ENCODE data around the gene CDC34. TPM values are rescaled to one million over a fixed set of nuclear protein-coding genes. Genes with fewer than 3 reads are reported as not detected.

CDC34 gene
- total RNA-seq, 1 experiment from 2014 or later: 113 TPM

DNA sequence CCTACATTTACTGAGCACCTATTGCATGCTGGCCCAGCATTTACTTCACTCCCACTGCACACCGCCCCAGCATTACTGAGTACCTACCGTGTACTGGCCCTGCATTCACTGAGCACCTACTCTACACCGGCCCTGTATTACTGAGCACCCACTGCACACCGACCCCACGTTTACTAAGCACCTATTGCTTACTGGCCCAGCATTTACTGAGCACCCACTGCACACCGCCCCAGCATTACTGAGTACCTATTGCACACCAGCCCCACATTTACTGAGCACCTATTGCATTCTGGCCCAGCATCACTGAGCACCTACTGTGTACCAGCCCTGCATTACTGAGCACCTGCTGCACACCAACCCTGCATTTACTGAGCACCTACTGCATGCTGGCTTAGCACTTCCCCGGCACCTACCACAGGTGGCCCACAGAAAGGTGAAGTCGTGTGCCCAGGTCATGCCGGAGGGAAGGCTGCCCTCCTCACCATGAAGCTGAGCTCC, 17.3 kb upstream of the CDC34 start:
- Histone ChIP-seq H3K4me3 (ENCODE audit: low read depth, low read length, poor library complexity, severe bottlenecking) (no peak overlapping the region), H3K27me3 (replicated peaks; ENCODE audit: insufficient read depth, low read depth, low read length, poor library complexity) (no peaks in the 10 kb centered on the region), H3K36me3 (ENCODE audit: insufficient read depth, low read length, poor library complexity, severe bottlenecking) (peaks cover 7% of the 10 kb centered on the region), H3K4me1 (ENCODE audit: insufficient read depth, low read length, poor library complexity, severe bottlenecking) (peaks cover 14% of the 10 kb centered on the region), H3K27ac (ENCODE audit: low read depth, low read length, poor library complexity, severe bottlenecking) (no peak overlapping the region), H3K9me3 (ENCODE audit: low read depth, low read length, poor library complexity, severe bottlenecking) (no peaks in the 10 kb centered on the region)
- no peak for DNase-seq (ENCODE audit: low spot score)
- TF ChIP-seq CTCF (conservative IDR thresholded peaks at IDR 0.05; ENCODE audit: low read depth, low read length): no peak
- TF ChIP-seq EZH2 (IDR thresholded peaks at IDR 0.05; ENCODE audit: borderline replicate concordance, low read depth, low read length, poor library complexity, severe bottlenecking): no peak
- no TSS peak for BruUV-seq (replicated peaks)
- ChIA-PET POLR2A (ENCODE audit: low non-redundant PET) (no interaction called here), CTCF (no interaction called here)
- intact Hi-C loops (cut with micrococcal nuclease; ENCODE audit: unreplicated experiment): no loop called here

DNA sequence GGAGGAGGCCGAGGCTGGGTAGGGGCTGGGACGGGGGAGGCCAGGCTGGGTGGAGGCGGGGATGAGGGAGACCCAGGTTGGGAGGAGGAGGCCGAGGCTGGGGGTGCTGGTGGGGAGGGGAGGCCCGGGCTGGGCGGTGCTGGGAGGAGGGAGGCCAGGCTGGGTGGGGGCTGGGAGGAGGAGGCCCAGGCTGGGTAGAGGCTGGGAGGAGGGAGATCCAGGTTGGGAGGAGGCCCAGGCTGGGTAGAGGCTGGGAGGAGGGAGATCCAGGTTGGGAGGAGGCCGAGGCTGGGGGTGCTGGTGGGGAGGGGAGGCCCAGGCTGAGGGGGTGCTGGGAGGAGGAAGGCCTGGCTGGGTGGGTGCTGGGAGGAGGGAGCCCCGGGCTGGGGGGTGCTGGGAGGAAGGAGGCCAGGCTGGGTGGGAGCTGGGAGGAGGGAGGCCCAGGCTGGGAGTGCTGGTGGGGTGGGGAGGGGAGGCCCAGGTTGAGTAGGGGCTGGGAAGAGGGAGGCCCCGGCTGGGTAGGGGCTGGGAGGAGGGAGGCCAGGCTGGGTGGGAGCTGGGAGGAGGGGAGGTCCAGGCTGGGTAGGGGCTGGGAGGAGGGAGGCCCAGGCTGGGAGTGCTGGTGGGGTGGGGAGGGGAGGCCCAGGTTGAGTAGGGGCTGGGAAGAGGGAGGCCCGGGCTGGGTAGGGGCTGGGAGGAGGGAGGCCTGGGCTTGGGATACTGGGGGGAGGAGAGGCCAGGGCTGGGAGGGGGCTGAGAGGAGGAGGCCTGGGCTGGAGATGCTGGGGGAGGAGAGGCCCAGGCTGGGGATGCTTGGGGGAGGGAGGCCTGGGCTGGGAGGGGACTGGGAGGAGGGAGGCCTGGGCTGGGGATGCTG, 13.6 kb upstream of the CDC34 start:
- no peak for DNase-seq (ENCODE audit: low spot score)
- intact Hi-C loops (cut with micrococcal nuclease; ENCODE audit: unreplicated experiment): no loop called here
- POLR2A ChIA-PET (ENCODE audit: low non-redundant PET): no interaction called here
- CTCF ChIA-PET: no interaction called here
- Histone ChIP-seq H3K4me1 (ENCODE audit: insufficient read depth, low read length, poor library complexity, severe bottlenecking) (peaks cover 4% of the 10 kb centered on the region), H3K27me3 (replicated peaks; ENCODE audit: insufficient read depth, low read depth, low read length, poor library complexity) (no peaks in the 10 kb centered on the region), H3K9me3 (ENCODE audit: low read depth, low read length, poor library complexity, severe bottlenecking) (no peaks in the 10 kb centered on the region), H3K27ac (ENCODE audit: low read depth, low read length, poor library complexity, severe bottlenecking) (no peak overlapping the region), H3K36me3 (ENCODE audit: insufficient read depth, low read length, poor library complexity, severe bottlenecking) (peaks cover 7% of the 10 kb centered on the region), H3K4me3 (ENCODE audit: low read depth, low read length, poor library complexity, severe bottlenecking) (no peak overlapping the region)
- TF ChIP-seq CTCF (conservative IDR thresholded peaks at IDR 0.05; ENCODE audit: low read depth, low read length) (no peak), EZH2 (IDR thresholded peaks at IDR 0.05; ENCODE audit: borderline replicate concordance, low read depth, low read length, poor library complexity, severe bottlenecking) (no peak)
- no TSS peak for BruUV-seq (replicated peaks)

DNA sequence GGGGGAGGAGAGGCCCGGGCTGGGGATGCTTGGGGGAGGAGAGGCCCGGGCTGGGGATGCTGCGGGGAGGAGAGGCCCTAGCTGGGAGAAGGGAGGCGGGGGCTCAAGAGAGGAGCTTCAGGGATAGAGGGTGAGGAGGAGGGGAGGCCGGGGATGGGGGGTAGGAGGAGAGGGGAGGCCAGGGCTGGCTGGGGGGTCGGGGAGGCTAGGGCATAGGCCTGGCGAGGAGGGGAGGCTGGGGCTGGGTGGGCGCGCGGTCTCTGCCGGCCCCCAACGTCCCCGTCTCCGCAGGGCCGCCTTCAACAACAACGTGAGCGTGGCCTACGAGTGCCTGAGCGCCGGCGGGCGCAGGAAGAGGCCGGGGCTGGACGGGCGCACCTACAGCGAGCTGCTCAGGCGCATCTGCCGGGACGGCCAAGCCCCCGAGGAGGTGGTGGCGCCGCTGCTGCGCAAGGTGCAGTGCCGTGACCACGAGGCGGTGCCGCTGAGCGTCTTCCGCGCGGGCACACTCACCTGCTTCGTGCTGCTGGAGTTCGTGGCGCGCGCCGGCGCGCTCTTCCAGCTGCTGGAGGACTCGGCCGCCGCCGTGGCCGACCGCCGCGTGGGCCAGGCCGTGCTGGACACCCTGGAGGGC, 12.8 kb upstream of the CDC34 start:
- intact Hi-C loops (cut with micrococcal nuclease; ENCODE audit: unreplicated experiment): no loop called here
- peaks cover 4% of the 10 kb centered on the region for H3K4me1 ChIP-seq (ENCODE audit: insufficient read depth, low read length, poor library complexity, severe bottlenecking)
- H3K27me3 ChIP-seq (replicated peaks; ENCODE audit: insufficient read depth, low read depth, low read length, poor library complexity): no peaks in the 10 kb centered on the region
- peaks cover 7% of the 10 kb centered on the region for H3K36me3 ChIP-seq (ENCODE audit: insufficient read depth, low read length, poor library complexity, severe bottlenecking)
- no peak overlapping the region for H3K27ac ChIP-seq (ENCODE audit: low read depth, low read length, poor library complexity, severe bottlenecking)
- BruUV-seq (replicated peaks): no TSS peak
- DNase-seq (ENCODE audit: low spot score): no peak
- ChIA-PET CTCF (no interaction called here), POLR2A (ENCODE audit: low non-redundant PET) (no interaction called here)
- TF ChIP-seq CTCF (conservative IDR thresholded peaks at IDR 0.05; ENCODE audit: low read depth, low read length) (no peak), EZH2 (IDR thresholded peaks at IDR 0.05; ENCODE audit: borderline replicate concordance, low read depth, low read length, poor library complexity, severe bottlenecking) (no peak)
- H3K9me3 ChIP-seq (ENCODE audit: low read depth, low read length, poor library complexity, severe bottlenecking): no peaks in the 10 kb centered on the region
- no peak overlapping the region for H3K4me3 ChIP-seq (ENCODE audit: low read depth, low read length, poor library complexity, severe bottlenecking)

Data from A673 (cell line).